GM23338 (cell line): ENCODE data around the gene VPS37B. TPM values are rescaled to one million over a fixed set of nuclear protein-coding genes. Genes with fewer than 3 reads are reported as not detected.

Experiments used
- ATAC-seq: fragments of 200-7000 bp; cut with Tn5 transposase; 3 replicates; pipeline ENCODE4 v1.9.1; 2020
- DNase-seq: peaks from one replicate; pipeline ENCODE4 v3.0.0-alpha.2; 2015; ENCODE audit warnings: low spot score
- H2AFZ ChIP-seq: fragments of 200-600 bp; sonication (generic); 2 replicates; pipeline ENCODE4 v1.8.0; 2016; ENCODE audit warnings: antibody characterized with exemption, mild to moderate bottlenecking, moderate library complexity
- H3F3A ChIP-seq: fragments of 200-600 bp; sonication (generic); replicated peaks from 2 replicates; pipeline ENCODE4 v1.8.0; 2017; ENCODE audit warnings: antibody characterized with exemption, mixed run types, low read depth
- H3K27ac ChIP-seq: fragments of 200-600 bp; sonication (generic); 2 replicates; pipeline ENCODE4 v1.6.1; 2016; ENCODE audit warnings: low read depth
- H3K27me3 ChIP-seq: fragments of 200-600 bp; sonication (generic); 2 replicates; pipeline ENCODE4 v1.8.0; 2016; ENCODE audit warnings: mild to moderate bottlenecking, mixed run types, moderate library complexity; ENCODE audit not compliant: insufficient read depth
- H3K36me3 ChIP-seq: fragments of 200-600 bp; sonication (generic); 2 replicates; pipeline ENCODE4 v1.8.0; 2016; ENCODE audit warnings: mild to moderate bottlenecking; ENCODE audit not compliant: insufficient read depth
- H3K4me1 ChIP-seq: fragments of 200-600 bp; sonication (generic); 2 replicates; pipeline ENCODE4 v1.8.0; 2016; ENCODE audit warnings: mild to moderate bottlenecking, moderate library complexity; ENCODE audit not compliant: insufficient read depth
- H3K4me2 ChIP-seq: fragments of 200-600 bp; sonication (generic); 2 replicates; pipeline ENCODE4 v1.7.1; 2017; ENCODE audit warnings: mixed run types
- H3K4me3 ChIP-seq: fragments of 200-600 bp; sonication (generic); 2 replicates; pipeline ENCODE4 v1.6.1; 2016; ENCODE audit warnings: mixed run types
- H3K79me2 ChIP-seq: fragments of 200-600 bp; sonication (generic); replicated peaks from 2 replicates; pipeline ENCODE4 v1.8.0; 2017; ENCODE audit warnings: mild to moderate bottlenecking; ENCODE audit not compliant: insufficient read depth
- H3K9me2 ChIP-seq: fragments of 200-600 bp; sonication (generic); 2 replicates; pipeline ENCODE4 v1.8.0; 2017; ENCODE audit not compliant: insufficient read depth
- H4K20me1 ChIP-seq: fragments of 200-600 bp; sonication (generic); replicated peaks from 2 replicates; pipeline ENCODE4 v1.8.0; 2017; ENCODE audit warnings: mild to moderate bottlenecking; ENCODE audit not compliant: insufficient read depth
- H3K27ac Mint-ChIP-seq: 2 replicates; pipeline ENCODE4 v1.8.0; 2020; ENCODE audit warnings: inconsistent platforms, mild to moderate bottlenecking, moderate library complexity, mixed read lengths
- H3K27me3 Mint-ChIP-seq: 3 replicates; pipeline ENCODE4 v1.8.0; 2022; ENCODE audit warnings: low read depth, mild to moderate bottlenecking, moderate library complexity, mixed read lengths, inconsistent platforms; ENCODE audit not compliant: insufficient read depth, poor library complexity
- H3K36me3 Mint-ChIP-seq: 3 replicates; pipeline ENCODE4 v1.8.0; 2021; ENCODE audit warnings: low read depth, mild to moderate bottlenecking, inconsistent platforms, moderate library complexity, mixed read lengths
- H3K4me1 Mint-ChIP-seq: 3 replicates; pipeline ENCODE4 v1.8.0; 2020; ENCODE audit warnings: mild to moderate bottlenecking, inconsistent platforms, mixed read lengths
- H3K4me3 Mint-ChIP-seq: 3 replicates; pipeline ENCODE4 v1.8.0; 2021; ENCODE audit warnings: moderate library complexity, mild to moderate bottlenecking, inconsistent platforms, mixed read lengths
- H3K9me3 Mint-ChIP-seq: 3 replicates; pipeline ENCODE4 v1.8.0; 2020; ENCODE audit warnings: moderate library complexity, mild to moderate bottlenecking, inconsistent platforms, mixed read lengths
- CTCF ChIP-seq, 2 experiments: fragments of 200-600 bp in 1 of 2; sonication (generic) in 1 of 2; conservative IDR thresholded peaks; 2 replicates each; pipeline versions ENCODE4 v1.5.1 to v1.6.1; 2016 to 2017; ENCODE audit warnings: antibody characterized with exemption in 2 of 2, low read depth in 2 of 2, mild to moderate bottlenecking in 2 of 2, moderate library complexity in 1 of 2
- ETS1 ChIP-seq: IDR thresholded peaks from 2 replicates; pipeline ENCODE4 v1.6.1; 2016; ENCODE audit warnings: antibody characterized with exemption
- EZH2phosphoT487 ChIP-seq: fragments of 200-600 bp; sonication (generic); IDR thresholded peaks from one replicate; pipeline ENCODE4 v1.8.1; 2018; ENCODE audit warnings: antibody characterized with exemption; ENCODE audit not compliant: unreplicated experiment
- NANOG ChIP-seq: IDR thresholded peaks from 2 replicates; pipeline ENCODE4 v1.6.1; 2016; ENCODE audit warnings: antibody characterized with exemption, borderline replicate concordance
- REST ChIP-seq: IDR thresholded peaks from one replicate; pipeline ENCODE4 v1.6.1; 2018; ENCODE audit warnings: antibody characterized with exemption; ENCODE audit not compliant: unreplicated experiment
- STAT1 ChIP-seq: IDR thresholded peaks from one replicate; pipeline ENCODE4 v1.6.1; 2016; ENCODE audit warnings: antibody characterized with exemption; ENCODE audit not compliant: unreplicated experiment
- ZNF114 ChIP-seq: fragments of 250-450 bp; sonication (Bioruptor Pico); IDR thresholded peaks from 2 replicates; pipeline ENCODE4 v1.5.0; 2020; ENCODE audit warnings: mild to moderate bottlenecking, moderate library complexity
- ZNF462 ChIP-seq: fragments of 250-450 bp; sonication (Bioruptor Pico); IDR thresholded peaks from 2 replicates; pipeline ENCODE4 v1.5.0; 2020; ENCODE audit warnings: mild to moderate bottlenecking, moderate library complexity
- polyA plus RNA-seq: library from polyadenylated mRNA; unstranded; fragments of >200 nt; fragmentation: Nextera tagmentation; extraction: Ambion mirVana; gene quantifications from 2 replicates; pipeline ENCODE4 v1.2.1, GENCODE V29; 2016
- total RNA-seq: library from RNA; depleted of rRNA; stranded (reverse); fragments of >200 nt; shearing (Covaris generic); gene quantifications from 2 replicates; pipeline ENCODE4 v1.2.3, GENCODE V29; 2014

The VPS37B gene
- total and polyA plus RNA-seq, 2 experiments from 2014 or later: 6.7 to 10.9 TPM

- Histone ChIP-seq H3F3A (no peaks in the 10 kb centered on the region), H3K36me3 (no peaks in the 10 kb centered on the region), H3K4me3 (no peak overlapping the region), H3K4me1 (peaks cover 4% of the 10 kb centered on the region; the same call in 1 of the 2 replicates), H4K20me1 (peaks cover 49% of the 10 kb centered on the region), H3K27me3 (peaks cover 43% of the 10 kb centered on the region), H2AFZ (no peak overlapping the region), H3K9me2 (no peaks in the 10 kb centered on the region), H3K27ac (no peak overlapping the region), H3K4me2 (no peak overlapping the region), H3K79me2 (no peaks in the 10 kb centered on the region)
- DNase-seq (no peak), ATAC-seq (no peak)
- Mint-ChIP-seq H3K27ac (no peak overlapping the region), H3K27me3 (peaks cover 63% of the 10 kb centered on the region), H3K4me1 (peaks cover 5% of the 10 kb centered on the region), H3K36me3 (peaks cover 38% of the 10 kb centered on the region), H3K9me3 (no peaks in the 10 kb centered on the region), H3K4me3 (no peak overlapping the region)
- TF ChIP-seq REST (no peak), ETS1 (no peak), CTCF (conservative IDR thresholded peaks at IDR 0.05; ENCODE audit: low read depth in 2 of 2) (no peak), EZH2phosphoT487 (no peak), STAT1 (no peak), ZNF114 (CRISPR knock-in tag) (no peak), ZNF462 (no peak), NANOG (no peak)
These were observed 28.8 kb downstream of the VPS37B start for GRCh38 chr12:122866950-122867607.
